ENCODE measurements around the gene TGFB2.

Gene TGFB2

DNA sequence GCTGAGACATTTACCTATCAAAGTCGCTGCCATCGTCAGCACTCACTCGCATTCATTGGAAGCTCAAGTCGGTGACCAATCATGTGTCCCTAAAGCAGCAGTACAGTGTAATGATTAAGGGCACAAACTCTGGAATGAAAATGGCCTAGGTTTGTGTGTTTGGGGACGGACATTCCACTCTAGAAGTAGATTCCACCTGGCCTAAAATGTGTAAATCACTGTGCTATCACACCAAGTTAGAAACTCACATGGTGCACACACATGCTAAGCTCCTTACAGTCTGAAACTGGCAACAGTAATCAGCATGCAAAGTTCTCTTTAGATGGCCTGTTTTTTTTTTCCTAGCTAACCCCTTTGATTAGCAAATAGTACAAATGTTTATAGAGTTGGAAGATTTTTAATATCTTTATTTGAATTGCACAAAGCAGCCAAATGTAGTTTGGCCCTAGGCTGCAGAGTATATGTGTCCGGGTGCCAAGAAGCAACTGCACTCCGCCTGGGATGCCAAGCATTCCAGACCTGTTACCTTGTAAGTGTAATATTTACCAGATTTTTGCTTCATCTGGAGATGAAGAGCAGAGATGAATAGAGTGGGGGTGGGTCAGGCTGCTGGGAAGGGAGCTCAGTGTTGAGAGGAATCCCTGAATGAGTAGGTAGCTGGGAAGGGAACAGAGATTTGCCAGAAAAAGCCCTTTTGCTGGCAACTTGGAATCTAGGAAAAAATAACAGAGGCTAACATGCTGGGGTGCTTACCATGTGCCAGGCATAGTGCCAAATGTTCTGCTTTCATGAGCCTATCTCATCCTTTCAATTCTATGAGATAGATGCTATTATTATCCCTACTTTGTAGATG lies 35.2 kb downstream of the TGFB2 start:
- Mint-ChIP-seq H3K36me3 (no peaks in the 10 kb centered on the region), H3K4me3 (no peak overlapping the region), H3K4me1 (peaks cover 9% of the 10 kb centered on the region), H3K9me3 (no peaks in the 10 kb centered on the region), H3K27me3 (peaks cover 25% of the 10 kb centered on the region), H3K27ac (no peak overlapping the region)
- no peak for DNase-seq
- CTCF ChIA-PET, result no interaction called here

GRCh38 chr1:218382261-218382660 lies 37.1 kb downstream of the TGFB2 start:
- Mint-ChIP-seq H3K4me3 (no peak overlapping the region), H3K27me3 (peaks cover 15% of the 10 kb centered on the region), H3K9me3 (no peaks in the 10 kb centered on the region), H3K27ac (no peak overlapping the region), H3K36me3 (no peaks in the 10 kb centered on the region), H3K4me1 (peaks cover 6% of the 10 kb centered on the region)
- CTCF ChIA-PET, result no interaction called here
- DNase-seq, result no peak

- Mint-ChIP-seq H3K27me3 (peaks cover 14% of the 10 kb centered on the region), H3K27ac (no peak overlapping the region), H3K4me3 (no peak overlapping the region), H3K4me1 (no peaks in the 10 kb centered on the region), H3K36me3 (no peaks in the 10 kb centered on the region), H3K9me3 (no peaks in the 10 kb centered on the region)
- CTCF ChIA-PET, result interaction anchor here (0.7 kb wide), 1 partner anchor 767 kb away, joined by 3 read pairs; no protein-coding TSS in a partner anchor
- no peak for DNase-seq
Observed at GRCh38 chr1:218383051-218383450, 37.9 kb downstream of the TGFB2 start.

GRCh38 chr1:218383681-218384080 lies 38.5 kb downstream of the TGFB2 start:
- H3K4me1 Mint-ChIP-seq, result no peaks in the 10 kb centered on the region
- H3K27ac Mint-ChIP-seq, result no peak overlapping the region
- no peak overlapping the region for H3K4me3 Mint-ChIP-seq
- CTCF ChIA-PET, result interaction anchor here (0.7 kb wide), 1 partner anchor 766 kb away, joined by 3 read pairs; no protein-coding TSS in a partner anchor
- H3K27me3 Mint-ChIP-seq, result peaks cover 8% of the 10 kb centered on the region
- DNase-seq, result no peak
- no peaks in the 10 kb centered on the region for H3K36me3 Mint-ChIP-seq
- no peaks in the 10 kb centered on the region for H3K9me3 Mint-ChIP-seq

- Mint-ChIP-seq H3K27ac (no peak overlapping the region), H3K4me1 (no peaks in the 10 kb centered on the region), H3K4me3 (no peak overlapping the region), H3K9me3 (no peaks in the 10 kb centered on the region), H3K36me3 (no peaks in the 10 kb centered on the region), H3K27me3 (peaks cover 6% of the 10 kb centered on the region)
- DNase-seq, result no peak
- CTCF ChIA-PET, result no interaction called here
Observed at GRCh38 chr1:218384581-218384993, 39.5 kb downstream of the TGFB2 start.

DNA sequence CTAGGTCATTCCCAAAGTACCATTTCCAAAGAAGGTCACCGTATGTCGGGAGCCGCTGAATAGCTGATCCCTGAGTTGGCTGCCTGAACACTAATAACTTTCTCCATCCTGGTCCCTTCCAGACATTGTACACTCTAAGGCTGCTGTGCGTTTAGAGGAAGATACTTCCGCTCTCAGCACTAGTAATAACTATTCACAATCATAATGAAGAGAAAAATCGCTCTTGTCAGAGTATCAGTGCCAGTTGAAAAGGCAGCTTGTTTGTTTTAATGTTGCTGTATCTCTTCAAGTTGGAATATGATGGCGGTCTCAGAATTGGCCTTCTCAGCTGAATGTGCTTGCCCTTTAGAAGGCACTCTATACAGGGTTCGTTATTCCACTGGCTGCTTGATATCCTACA lies 43.5 kb downstream of the TGFB2 start:
- H3K36me3 Mint-ChIP-seq, result no peaks in the 10 kb centered on the region
- CTCF ChIA-PET, result interaction anchor here (1.0 kb wide), 1 partner anchor 16 kb away, joined by 3 read pairs; no protein-coding TSS in a partner anchor
- no peaks in the 10 kb centered on the region for H3K4me1 Mint-ChIP-seq
- no peak overlapping the region for H3K4me3 Mint-ChIP-seq
- no peaks in the 10 kb centered on the region for H3K9me3 Mint-ChIP-seq
- peaks cover 4% of the 10 kb centered on the region for H3K27me3 Mint-ChIP-seq
- H3K27ac Mint-ChIP-seq, result no peak overlapping the region
- DNase-seq, result no peak

- Mint-ChIP-seq H3K27me3 (peaks cover 4% of the 10 kb centered on the region), H3K4me1 (no peaks in the 10 kb centered on the region), H3K9me3 (no peaks in the 10 kb centered on the region), H3K36me3 (no peaks in the 10 kb centered on the region), H3K27ac (no peak overlapping the region), H3K4me3 (no peak overlapping the region)
- DNase-seq, result no peak
- CTCF ChIA-PET, result no interaction called here
Observed at GRCh38 chr1:218390618-218391017, 45.5 kb downstream of the TGFB2 start.

GRCh38 chr1:218392780-218393179 lies 47.6 kb downstream of the TGFB2 start:
- Mint-ChIP-seq H3K27ac (no peak overlapping the region), H3K4me1 (no peaks in the 10 kb centered on the region), H3K36me3 (no peaks in the 10 kb centered on the region), H3K4me3 (no peak overlapping the region), H3K9me3 (no peaks in the 10 kb centered on the region), H3K27me3 (peaks cover 4% of the 10 kb centered on the region)
- CTCF ChIA-PET, result no interaction called here
- no peak for DNase-seq

DNA sequence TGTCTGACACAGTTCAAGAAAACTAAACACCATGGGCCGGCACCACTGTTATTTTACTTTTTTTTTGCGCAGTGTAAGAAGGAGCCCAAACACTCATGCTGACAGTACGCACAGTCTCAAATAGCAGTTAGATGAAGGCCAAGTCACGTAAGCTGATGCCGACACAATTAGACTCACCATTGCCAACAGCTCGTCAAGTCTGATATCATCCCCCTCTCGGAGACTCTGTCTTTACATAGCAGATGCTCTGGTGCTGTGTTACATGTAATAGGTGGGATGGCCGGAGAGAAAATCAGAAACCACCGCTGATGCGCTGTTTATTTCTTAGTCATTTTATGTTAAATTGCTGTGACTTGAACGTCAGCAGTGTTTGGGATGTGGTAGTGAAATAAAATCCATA lies 49.3 kb downstream of the TGFB2 start:
- Mint-ChIP-seq H3K4me3 (no peak overlapping the region), H3K9me3 (no peaks in the 10 kb centered on the region), H3K36me3 (no peaks in the 10 kb centered on the region), H3K27ac (no peak overlapping the region), H3K27me3 (peaks cover 4% of the 10 kb centered on the region), H3K4me1 (no peaks in the 10 kb centered on the region)
- CTCF ChIA-PET, result no interaction called here
- DNase-seq, result no peak

DNA sequence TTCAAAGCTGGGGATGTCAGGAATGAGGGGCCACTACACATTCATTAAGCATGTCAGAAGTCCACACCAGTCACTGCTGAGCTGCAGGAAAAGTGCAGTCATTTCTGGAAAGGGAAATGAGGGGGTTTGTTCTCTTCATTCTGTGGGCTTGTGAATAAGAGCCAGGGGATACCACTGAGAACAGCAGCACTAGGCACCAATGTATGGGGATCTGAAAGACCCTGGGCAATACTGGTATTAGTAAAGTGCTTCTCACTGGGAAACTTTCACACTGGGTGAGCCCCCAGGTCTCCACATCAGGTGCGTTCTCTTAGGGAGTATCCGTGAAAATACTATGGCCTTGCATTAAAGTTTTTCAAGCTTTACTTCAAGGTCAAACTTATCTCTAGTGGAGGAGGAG lies 49.9 kb downstream of the TGFB2 start:
- no peaks in the 10 kb centered on the region for H3K4me1 Mint-ChIP-seq
- no peak for DNase-seq
- no peak overlapping the region for H3K4me3 Mint-ChIP-seq
- no peaks in the 10 kb centered on the region for H3K36me3 Mint-ChIP-seq
- H3K27ac Mint-ChIP-seq, result no peak overlapping the region
- peaks cover 4% of the 10 kb centered on the region for H3K27me3 Mint-ChIP-seq
- CTCF ChIA-PET, result no interaction called here
- H3K9me3 Mint-ChIP-seq, result no peaks in the 10 kb centered on the region

- no peaks in the 10 kb centered on the region for H3K9me3 Mint-ChIP-seq
- CTCF ChIA-PET, result no interaction called here
- no peak overlapping the region for H3K4me3 Mint-ChIP-seq
- no peaks in the 10 kb centered on the region for H3K36me3 Mint-ChIP-seq
- H3K27me3 Mint-ChIP-seq, result peaks cover 4% of the 10 kb centered on the region
- no peak overlapping the region for H3K27ac Mint-ChIP-seq
- H3K4me1 Mint-ChIP-seq, result no peaks in the 10 kb centered on the region
- no peak for DNase-seq
Observed at GRCh38 chr1:218395916-218396315, 50.8 kb downstream of the TGFB2 start.

GRCh38 chr1:218397752-218398339 lies 52.7 kb downstream of the TGFB2 start:
- Mint-ChIP-seq H3K9me3 (no peaks in the 10 kb centered on the region), H3K36me3 (no peaks in the 10 kb centered on the region), H3K4me1 (no peaks in the 10 kb centered on the region), H3K4me3 (no peak overlapping the region), H3K27me3 (no peaks in the 10 kb centered on the region), H3K27ac (no peak overlapping the region)
- no peak for DNase-seq
- CTCF ChIA-PET, result no interaction called here

- H3K9me3 Mint-ChIP-seq, result no peaks in the 10 kb centered on the region
- no peak for DNase-seq
- CTCF ChIA-PET, result no interaction called here
- H3K36me3 Mint-ChIP-seq, result no peaks in the 10 kb centered on the region
- no peak overlapping the region for H3K27ac Mint-ChIP-seq
- H3K4me3 Mint-ChIP-seq, result no peak overlapping the region
- H3K4me1 Mint-ChIP-seq, result no peaks in the 10 kb centered on the region
- H3K27me3 Mint-ChIP-seq, result peaks cover 3% of the 10 kb centered on the region
Observed at GRCh38 chr1:218400624-218401023, 55.5 kb downstream of the TGFB2 start.

DNA sequence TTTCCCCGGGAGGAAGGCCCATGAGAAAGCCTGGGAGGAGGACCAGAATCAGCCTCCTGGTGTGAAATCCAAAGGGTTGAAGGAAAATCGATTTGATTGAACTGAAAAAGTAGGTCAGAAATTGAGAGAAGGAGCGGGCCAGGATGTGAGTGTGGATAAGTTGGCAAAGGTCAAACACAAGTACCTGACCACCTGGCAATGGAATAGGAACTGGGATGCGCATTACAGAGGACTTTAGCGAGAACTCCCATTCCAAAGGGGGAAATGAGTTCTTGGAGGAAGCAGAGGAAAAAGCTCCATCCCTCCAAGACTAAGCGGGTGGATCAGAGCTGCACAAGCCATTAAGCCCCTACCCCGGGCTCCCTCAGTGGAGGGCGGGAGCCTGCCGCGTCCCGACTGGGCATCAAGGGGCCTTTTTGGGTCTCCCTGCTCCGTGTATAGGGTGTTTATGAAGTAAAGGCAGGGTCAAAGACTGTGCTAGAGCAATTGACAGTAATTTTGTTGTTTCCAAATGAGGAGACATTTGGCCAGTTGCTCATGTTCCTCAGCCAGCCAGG lies 56.4 kb downstream of the TGFB2 start:
- no peak overlapping the region for H3K4me3 Mint-ChIP-seq
- no peak for DNase-seq
- H3K9me3 Mint-ChIP-seq, result no peaks in the 10 kb centered on the region
- H3K4me1 Mint-ChIP-seq, result no peaks in the 10 kb centered on the region
- no peaks in the 10 kb centered on the region for H3K36me3 Mint-ChIP-seq
- H3K27ac Mint-ChIP-seq, result no peak overlapping the region
- CTCF ChIA-PET, result no interaction called here
- peaks cover 3% of the 10 kb centered on the region for H3K27me3 Mint-ChIP-seq
